GM18505 (cell line): ENCODE measurements around the gene RASAL1.

Experiments used
- ATAC-seq: cut with Tn5 transposase; IDR thresholded peaks from one replicate; pipeline ENCODE4 v1.9.1; 2021; ENCODE audit not compliant: unreplicated experiment
- POLR2A ChIP-seq: IDR thresholded peaks from 4 replicates; pipeline ENCODE4 v1.6.1; 2011; ENCODE audit warnings: borderline replicate concordance; ENCODE audit not compliant: insufficient read depth, insufficient read length; ENCODE audit errors: extremely low read depth

The RASAL1 gene

DNA sequence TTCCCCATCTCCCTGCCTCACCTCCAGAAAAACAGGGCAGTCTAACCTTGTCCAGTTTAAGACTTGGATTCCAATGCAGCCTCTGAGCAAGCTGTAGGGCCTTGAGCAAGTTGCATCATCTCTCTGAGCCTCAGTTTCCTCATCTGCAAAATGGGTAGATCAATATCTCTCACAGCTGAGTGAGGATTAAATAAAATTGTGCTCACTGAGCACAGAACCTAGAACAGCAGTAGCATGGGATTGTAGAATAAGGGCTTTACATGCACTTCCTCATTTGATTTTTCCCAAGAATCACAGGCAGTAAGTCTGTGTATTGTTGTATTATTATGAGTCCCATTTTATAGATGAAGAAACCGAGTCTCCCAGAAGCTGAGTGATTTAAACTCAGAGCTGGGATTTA lies 77.0 kb downstream of the RASAL1 start:
- no peak for TF ChIP-seq POLR2A
- no peak for ATAC-seq

DNA sequence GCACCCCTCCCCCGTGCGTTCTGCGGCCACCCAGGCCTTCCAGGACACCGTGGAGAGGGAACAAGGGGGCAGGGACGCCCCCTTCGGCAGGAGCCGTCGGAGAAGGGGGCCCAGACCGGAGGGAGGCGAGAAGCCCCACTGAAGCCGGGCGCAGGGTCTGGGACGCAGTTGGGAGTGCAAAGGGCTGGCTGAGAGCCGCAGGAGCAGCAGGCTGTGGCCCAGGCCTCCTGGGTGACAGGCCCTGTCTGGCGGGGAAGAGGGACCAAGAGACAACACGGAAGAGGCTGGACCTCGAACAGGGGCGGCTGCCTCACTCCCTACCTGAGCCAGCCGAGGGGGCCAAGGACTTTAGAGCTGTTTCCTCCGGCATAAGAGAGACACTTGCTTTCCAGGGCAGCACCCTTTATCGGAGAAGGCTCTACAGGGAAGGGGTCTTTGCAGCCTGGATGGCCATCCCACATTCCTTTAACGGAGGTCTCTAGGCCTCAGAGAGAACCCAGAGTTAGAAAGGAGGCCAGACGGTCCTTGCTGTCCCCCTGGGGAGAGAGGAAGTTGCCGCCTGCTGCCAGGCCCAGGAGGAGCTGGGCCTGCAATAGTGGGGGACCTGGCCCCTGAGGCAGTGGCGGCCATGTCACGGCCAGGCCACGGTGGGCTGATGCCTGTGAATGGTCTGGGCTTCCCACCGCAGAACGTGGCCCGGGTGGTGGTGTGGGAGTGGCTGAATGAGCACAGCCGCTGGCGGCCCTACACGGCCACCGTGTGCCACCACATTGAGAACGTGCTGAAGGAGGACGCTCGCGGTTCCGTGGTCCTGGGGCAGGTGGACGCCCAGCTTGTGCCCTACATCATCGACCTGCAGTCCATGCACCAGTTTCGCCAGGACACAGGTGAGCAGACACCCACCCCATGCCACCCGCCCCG lies 77.7 kb downstream of the RASAL1 start:
- TF ChIP-seq POLR2A = no peak
- ATAC-seq = no peak

DNA sequence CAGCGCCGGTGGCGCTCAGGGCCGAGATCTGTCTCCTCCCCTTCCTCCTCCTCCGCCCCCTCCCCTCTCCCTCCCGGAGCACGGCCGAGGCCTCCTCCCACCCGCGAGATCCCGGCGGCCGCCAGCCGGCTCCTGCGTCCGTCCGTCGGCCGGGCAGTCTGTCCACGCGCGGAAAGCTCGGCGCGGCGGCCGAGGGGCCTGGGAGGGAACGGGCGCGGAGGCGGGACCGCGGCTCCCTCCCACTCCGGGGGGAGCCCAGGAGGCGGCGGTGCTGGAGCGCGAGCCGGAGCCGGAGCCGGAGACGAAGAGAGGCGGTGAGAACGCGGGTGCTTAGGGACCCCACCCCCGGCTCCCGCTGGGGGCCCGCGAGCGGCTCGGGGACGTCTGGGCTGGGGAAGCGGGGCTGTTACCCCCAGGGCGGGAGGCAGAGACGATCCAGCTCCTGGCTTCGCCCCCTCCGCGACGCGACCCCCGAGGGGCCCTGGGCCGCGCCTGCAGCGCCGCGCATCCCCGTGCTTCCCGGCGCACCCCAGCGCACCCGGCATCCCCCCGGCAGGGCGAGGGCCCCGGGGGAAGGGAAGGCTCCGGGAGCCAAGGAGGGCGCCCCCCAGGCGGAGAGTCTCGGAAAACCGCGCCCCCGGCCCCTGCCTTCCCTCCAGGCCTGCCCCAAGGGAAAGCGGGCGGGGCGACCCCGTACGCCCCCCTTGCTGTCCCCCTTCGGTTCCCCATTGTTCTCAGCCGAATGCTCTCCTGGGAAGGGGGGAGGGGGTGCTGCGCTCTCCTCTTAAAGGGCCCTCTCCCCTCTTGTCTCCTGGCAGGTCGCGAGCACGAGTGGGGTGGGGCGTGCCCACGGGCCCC lies 78.7 kb downstream of the RASAL1 start, which contains the start of gene DTX1:
DTX1 (plus strand) TSS at position 100 of the 858 bp plus-strand sequence. CDS start 1,463 bp downstream, outside the sequence.
- ATAC-seq = no peak
- TF ChIP-seq POLR2A = no peak

DNA sequence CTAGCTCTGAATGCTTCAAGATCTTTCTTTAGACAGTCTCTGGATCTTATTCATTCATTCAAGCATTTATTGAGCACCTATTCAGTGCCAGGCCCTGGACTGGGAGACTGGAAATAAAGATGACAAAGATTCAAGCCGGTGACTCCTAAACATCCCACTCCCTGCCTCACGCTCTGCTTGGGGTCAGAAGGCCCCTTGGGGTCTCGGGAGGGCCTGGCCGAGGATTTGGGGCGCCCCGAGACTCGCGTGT lies 79.3 kb downstream of the RASAL1 start:
- TF ChIP-seq POLR2A = no peak
- ATAC-seq = no peak

DNA sequence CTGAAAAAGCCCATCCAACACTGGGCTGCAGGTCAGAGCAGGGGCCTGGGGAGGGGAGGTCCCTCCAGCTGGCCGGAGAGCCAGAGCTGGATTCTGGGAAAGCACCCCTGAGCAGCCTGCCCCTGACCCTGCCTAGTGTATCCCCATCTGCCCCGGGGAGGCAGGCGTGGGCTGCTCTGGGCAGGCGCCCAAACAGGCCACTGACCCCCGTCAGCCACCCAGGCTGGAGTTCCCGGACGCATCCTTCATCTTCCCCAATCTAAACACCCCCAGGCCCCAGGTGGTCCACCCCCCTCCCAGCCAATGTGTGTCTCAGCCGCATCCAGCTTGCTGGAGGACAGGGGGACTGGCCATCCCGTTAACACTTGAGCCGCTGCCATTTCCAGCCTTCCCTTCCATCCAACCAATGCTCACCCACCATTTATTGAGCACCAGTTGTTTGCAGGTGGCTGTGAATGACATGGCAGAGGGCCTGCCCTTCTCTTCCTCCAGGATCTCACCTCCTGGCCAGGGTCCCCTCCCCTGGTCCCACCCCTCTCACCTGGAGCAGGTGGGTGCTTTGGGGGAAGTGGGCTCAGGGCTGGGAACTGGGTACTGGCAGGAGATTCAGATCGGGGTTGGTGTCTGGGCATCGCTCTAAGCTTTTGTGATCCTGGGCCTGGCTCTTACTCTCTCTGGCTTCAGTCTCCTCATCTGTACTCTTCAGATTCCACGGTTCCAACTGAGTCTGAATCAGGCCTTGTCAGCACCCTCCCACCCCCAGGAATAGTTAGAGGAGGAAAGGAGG lies 79.8 kb downstream of the RASAL1 start:
- no peak for ATAC-seq
- no peak for TF ChIP-seq POLR2A

DNA sequence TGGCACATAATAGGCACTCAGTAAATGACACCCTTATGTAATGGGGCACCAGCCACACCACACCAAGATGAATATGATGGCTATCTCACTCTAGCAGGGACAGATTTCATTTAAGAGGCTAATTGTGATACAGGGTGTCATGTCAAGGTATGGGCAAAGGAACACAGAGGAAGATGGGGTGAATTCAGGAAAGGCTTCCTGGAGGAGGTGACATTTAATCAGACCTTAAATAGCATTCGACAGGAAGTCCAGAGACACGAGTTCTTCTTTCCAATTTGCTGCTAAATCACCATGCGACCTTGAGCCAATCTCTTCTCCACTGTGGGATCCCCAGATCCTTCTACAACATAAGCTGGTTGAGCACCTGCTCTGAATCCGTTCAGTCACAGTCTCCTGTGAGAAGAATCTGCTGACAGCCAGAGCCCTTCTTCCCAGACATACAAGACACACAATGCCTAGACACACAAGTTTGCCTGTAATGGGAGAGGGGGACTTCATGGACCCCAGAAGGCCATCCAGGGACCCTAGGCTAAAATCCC lies 80.5 kb downstream of the RASAL1 start:
- no peak for TF ChIP-seq POLR2A
- ATAC-seq = no peak

DNA sequence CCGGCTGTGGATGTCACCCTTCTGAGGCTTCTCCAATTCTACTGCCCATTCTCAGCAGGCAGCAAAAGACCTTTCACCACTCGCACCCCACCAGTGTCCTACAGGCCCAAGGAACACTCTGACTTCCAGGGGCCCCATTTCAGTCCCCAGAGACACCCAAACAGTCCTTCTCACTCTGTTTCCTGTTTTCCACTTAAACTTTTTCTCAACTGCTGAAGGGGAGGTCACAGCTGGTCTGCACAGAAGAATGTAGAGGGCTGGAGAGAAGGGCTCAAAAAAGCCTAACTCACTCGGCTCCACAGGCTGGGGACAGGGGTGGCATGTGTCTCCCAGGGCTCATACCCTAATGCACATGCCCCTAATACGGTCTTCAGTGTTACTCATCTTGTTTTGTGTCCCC lies 83.2 kb downstream of the RASAL1 start:
- ATAC-seq = no peak
- no peak for TF ChIP-seq POLR2A

DNA sequence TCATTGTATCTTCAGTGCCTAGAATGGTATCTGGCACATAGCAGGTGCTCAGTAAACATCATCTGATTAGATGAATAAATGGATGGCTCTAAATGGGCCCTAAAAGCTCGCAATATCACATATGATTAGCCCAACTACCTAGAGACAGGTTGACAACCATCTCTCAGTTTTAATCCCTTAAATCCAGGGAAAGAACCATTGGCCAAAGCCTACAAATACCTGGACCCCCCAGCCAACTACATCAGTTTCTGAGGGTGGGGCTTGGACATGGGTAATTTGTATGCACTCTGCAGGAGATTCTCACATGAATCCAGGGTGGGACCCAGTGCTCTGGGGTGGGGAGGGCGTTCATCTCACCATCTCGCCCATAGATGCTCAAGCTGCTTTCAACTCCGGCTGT lies 83.8 kb downstream of the RASAL1 start:
- ATAC-seq = no peak
- TF ChIP-seq POLR2A = no peak

DNA sequence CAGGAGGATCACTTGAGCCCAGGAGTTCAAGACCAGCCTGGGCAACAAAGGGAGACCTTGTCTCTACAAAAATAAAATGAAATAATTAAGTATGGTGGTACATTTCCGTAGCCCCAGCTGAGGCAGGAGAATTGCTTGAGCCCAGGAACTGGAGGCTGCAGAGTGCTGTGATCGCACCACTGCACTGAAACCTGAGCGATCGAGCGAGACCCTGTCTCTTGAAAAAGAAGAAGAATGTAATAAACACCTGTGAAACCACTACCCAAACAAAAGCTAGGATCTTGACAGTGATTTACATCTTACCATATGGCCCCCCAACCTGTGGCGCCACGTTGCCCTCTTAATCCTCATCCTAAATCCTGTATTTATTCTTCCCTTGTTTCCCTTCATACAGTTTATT lies 84.8 kb downstream of the RASAL1 start:
- no peak for TF ChIP-seq POLR2A
- no peak for ATAC-seq

DNA sequence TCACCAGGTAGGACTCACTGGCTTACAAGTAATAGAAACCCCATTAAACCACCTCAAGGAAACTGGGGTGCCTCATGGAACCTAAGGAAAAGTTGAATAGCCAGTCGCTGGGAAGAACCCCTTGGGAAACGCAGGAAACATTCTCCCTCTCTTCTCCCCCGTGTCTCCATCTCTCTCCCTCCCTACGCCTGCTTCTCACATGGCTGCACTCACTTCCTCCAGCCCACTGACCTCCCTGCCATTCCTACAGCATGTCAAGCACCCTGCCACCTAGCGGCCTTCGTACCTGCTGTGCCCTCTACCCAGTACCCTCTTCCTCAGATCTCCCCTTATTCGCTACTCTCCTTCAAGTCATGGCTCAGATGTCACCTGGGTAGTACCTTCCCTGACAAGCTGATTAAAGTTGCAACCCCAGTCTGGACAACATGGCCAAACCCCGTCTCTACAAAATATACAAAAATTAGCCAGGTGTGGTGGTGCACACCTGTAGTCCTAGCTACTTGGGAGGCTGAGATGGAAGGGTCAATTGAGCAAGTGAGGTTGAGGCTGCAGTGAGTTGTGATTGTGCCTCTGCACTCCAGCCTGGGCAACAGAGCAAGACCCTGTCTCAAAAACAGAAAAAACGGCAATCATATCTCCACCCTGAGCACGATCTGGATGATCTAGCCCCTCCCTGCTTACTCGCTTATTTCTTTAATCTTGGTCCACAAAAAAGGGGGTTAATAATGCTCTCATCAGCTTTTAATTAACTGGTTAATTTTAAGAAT lies 85.4 kb downstream of the RASAL1 start:
- ATAC-seq = no peak
- no peak for TF ChIP-seq POLR2A
